Astrocyte of the spinal cord (primary cell): ENCODE measurements around the gene MAN1C1.

ENCODE experiments used
- DNase-seq: peaks from one replicate; pipeline ENCODE4 v3.0.0; 2011; ENCODE audit warnings: low read depth, low spot score
- H3K4me3 ChIP-seq: 2 replicates; pipeline ENCODE4 v1.5.1; 2011; ENCODE audit warnings: low read depth, mild to moderate bottlenecking, low read length, moderate library complexity
- CTCF ChIP-seq: IDR thresholded peaks from 2 replicates; pipeline ENCODE4 v1.5.1; 2012; ENCODE audit warnings: low read depth, mild to moderate bottlenecking, low read length, inconsistent platforms
- in situ Hi-C: cut with HindIII; loops from 2 replicates; pipeline ENCODE4 v1.10.0; 2017; ENCODE audit warnings: low sequenced_read_pairs

The MAN1C1 gene

GRCh38 chr1:25804964-25805862 lies 188.6 kb downstream of the MAN1C1 start:
- H3K4me3 ChIP-seq = no peak overlapping the region

GRCh38 chr1:25805863-25806225 lies 189.3 kb downstream of the MAN1C1 start:
- no peak overlapping the region for H3K4me3 ChIP-seq
- in situ Hi-C loops = no loop called here
- TF ChIP-seq CTCF = no peak
- DNase-seq = peak; percentile 23

More at GRCh38 chr1:25804964-25805862, 188.6 kb downstream of the MAN1C1 start:
- no peak for TF ChIP-seq CTCF
- in situ Hi-C loops = no loop called here
- no peak for DNase-seq

- H3K4me3 ChIP-seq = no peak overlapping the region
- TF ChIP-seq CTCF = no peak
- in situ Hi-C loops = no loop called here
- peak; percentile 43 for DNase-seq
These were observed 189.8 kb downstream of the MAN1C1 start for GRCh38 chr1:25806418-25806817.

GRCh38 chr1:25807480-25808390 lies 191.1 kb downstream of the MAN1C1 start:
- no peak for DNase-seq
- TF ChIP-seq CTCF = no peak
- no peak overlapping the region for H3K4me3 ChIP-seq
- in situ Hi-C loops = no loop called here

- in situ Hi-C loops = no loop called here
These were observed 192.1 kb downstream of the MAN1C1 start for GRCh38 chr1:25808481-25809244.

More at GRCh38 chr1:25808481-25809244, 192.1 kb downstream of the MAN1C1 start:
- H3K4me3 ChIP-seq = no peak overlapping the region
- no peak for TF ChIP-seq CTCF
- DNase-seq = no peak
